ENCODE results near the gene FOXM1. TPM values are rescaled to one million over a fixed set of nuclear protein-coding genes. Genes with fewer than 3 reads are reported as not detected.

Gene FOXM1
- total and polyA plus RNA-seq, 2 of the 13 experiments (the other 11 are each of a cell fraction or from before 2014, with no cell fraction given) = 17.1 to 25.9 TPM

DNA sequence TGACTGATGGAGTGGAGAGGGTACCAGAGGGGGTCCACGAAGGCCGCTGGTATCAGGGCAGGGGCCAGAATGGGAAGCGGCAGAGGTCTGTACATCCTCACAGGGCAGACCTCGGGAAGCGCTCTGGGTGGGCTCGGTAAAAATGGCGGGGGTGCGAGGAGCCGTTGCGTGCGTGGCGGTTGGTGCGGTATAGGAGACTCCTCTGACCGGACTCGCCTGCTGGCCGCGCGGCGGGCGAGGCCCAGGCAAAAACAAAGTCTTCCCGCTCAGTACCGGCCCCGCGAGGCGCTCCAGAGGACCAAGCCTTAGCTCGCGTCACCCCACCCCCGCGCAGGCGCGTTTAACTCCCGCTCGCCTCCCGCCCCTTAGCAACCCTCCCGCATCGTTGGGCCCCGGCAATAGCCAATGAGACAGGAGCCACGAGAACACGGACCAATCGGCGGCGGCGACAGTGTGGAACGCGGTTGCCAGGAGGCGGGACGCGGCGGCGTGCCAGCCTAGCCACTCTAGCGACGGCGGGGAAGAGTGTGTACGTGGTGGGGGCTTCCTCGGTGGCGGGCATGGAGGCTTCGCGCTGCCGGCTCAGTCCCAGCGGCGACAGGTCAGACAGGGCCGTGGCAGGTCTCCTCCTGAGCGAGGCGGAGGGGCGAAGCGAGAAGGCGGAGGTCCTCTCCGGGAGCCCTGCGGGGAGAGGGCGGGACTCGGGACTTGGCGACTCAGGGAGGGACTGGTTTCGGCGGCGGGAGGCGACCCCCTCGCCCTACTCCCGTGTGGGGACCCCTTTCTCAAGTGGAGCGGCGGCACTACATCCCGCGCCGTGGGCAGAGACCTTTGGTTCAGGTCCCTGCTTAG, 13.6 kb upstream of the FOXM1 start, which contains the start of gene TULP3 (continued):
- TF ChIP-seq ZZZ3 (CRISPR knock-in tag; IDR thresholded peaks at IDR 0.05; ENCODE audit: borderline replicate concordance) = 0 out of 2 replicates have a peak, but pooled peaks have one; percentile 25
- TF ChIP-seq, protein P1, sequence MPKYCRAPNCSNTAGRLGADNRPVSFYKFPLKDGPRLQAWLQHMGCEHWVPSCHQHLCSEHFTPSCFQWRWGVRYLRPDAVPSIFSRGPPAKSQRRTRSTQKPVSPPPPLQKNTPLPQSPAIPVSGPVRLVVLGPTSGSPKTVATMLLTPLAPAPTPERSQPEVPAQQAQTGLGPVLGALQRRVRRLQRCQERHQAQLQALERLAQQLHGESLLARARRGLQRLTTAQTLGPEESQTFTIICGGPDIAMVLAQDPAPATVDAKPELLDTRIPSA (CRISPR knock-in tag; IDR thresholded peaks at IDR 0.05; ENCODE audit: borderline replicate concordance) = no peak
- no peak for TF ChIP-seq PRMT3 (CRISPR knock-in tag; IDR thresholded peaks at IDR 0.05; ENCODE audit: borderline replicate concordance, low read depth)
- TF ChIP-seq ZIK1 (CRISPR knock-in tag; IDR thresholded peaks at IDR 0.05; ENCODE audit: borderline replicate concordance, low read depth) = peak; percentile 93; the same call in 1 of the 2 replicates
- TF ChIP-seq, protein P2, sequence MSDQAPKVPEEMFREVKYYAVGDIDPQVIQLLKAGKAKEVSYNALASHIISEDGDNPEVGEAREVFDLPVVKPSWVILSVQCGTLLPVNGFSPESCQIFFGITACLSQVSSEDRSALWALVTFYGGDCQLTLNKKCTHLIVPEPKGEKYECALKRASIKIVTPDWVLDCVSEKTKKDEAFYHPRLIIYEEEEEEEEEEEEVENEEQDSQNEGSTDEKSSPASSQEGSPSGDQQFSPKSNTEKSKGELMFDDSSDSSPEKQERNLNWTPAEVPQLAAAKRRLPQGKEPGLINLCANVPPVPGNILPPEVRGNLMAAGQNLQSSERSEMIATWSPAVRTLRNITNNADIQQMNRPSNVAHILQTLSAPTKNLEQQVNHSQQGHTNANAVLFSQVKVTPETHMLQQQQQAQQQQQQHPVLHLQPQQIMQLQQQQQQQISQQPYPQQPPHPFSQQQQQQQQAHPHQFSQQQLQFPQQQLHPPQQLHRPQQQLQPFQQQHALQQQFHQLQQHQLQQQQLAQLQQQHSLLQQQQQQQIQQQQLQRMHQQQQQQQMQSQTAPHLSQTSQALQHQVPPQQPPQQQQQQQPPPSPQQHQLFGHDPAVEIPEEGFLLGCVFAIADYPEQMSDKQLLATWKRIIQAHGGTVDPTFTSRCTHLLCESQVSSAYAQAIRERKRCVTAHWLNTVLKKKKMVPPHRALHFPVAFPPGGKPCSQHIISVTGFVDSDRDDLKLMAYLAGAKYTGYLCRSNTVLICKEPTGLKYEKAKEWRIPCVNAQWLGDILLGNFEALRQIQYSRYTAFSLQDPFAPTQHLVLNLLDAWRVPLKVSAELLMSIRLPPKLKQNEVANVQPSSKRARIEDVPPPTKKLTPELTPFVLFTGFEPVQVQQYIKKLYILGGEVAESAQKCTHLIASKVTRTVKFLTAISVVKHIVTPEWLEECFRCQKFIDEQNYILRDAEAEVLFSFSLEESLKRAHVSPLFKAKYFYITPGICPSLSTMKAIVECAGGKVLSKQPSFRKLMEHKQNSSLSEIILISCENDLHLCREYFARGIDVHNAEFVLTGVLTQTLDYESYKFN (CRISPR knock-in tag; conservative IDR thresholded peaks at IDR 0.05) = peak; percentile 59
- TF ChIP-seq, protein P3, sequence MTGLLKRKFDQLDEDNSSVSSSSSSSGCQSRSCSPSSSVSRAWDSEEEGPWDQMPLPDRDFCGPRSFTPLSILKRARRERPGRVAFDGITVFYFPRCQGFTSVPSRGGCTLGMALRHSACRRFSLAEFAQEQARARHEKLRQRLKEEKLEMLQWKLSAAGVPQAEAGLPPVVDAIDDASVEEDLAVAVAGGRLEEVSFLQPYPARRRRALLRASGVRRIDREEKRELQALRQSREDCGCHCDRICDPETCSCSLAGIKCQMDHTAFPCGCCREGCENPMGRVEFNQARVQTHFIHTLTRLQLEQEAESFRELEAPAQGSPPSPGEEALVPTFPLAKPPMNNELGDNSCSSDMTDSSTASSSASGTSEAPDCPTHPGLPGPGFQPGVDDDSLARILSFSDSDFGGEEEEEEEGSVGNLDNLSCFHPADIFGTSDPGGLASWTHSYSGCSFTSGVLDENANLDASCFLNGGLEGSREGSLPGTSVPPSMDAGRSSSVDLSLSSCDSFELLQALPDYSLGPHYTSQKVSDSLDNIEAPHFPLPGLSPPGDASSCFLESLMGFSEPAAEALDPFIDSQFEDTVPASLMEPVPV (CRISPR knock-in tag; IDR thresholded peaks at IDR 0.05) = peak; percentile 82
- TF ChIP-seq ZNF331 (CRISPR knock-in tag; IDR thresholded peaks at IDR 0.05) = peak; percentile 61
- TF ChIP-seq ZKSCAN8 (CRISPR knock-in tag; IDR thresholded peaks at IDR 0.05; ENCODE audit: borderline replicate concordance) = no peak
- 0 out of 2 replicates have a peak, but pooled peaks have one; percentile 6 for TF ChIP-seq ZNF12 (CRISPR knock-in tag; IDR thresholded peaks at IDR 0.05)
- TF ChIP-seq SRSF9 (IDR thresholded peaks at IDR 0.05; ENCODE audit: borderline replicate concordance, insufficient read depth, low read depth, low read length, poor library complexity, severe bottlenecking) = no peak
- TF ChIP-seq DMAP1 (CRISPR knock-in tag; IDR thresholded peaks at IDR 0.05) = peak; percentile 59; the same call in 1 of the 2 replicates
- TF ChIP-seq SALL2 (CRISPR knock-in tag; IDR thresholded peaks at IDR 0.05) = 0 out of 2 replicates have a peak, but pooled peaks have one; percentile 4
- TF ChIP-seq RFX5 (IDR thresholded peaks at IDR 0.05; ENCODE audit: low read depth, low read length) = peak; percentile 86
- TF ChIP-seq, protein P4, sequence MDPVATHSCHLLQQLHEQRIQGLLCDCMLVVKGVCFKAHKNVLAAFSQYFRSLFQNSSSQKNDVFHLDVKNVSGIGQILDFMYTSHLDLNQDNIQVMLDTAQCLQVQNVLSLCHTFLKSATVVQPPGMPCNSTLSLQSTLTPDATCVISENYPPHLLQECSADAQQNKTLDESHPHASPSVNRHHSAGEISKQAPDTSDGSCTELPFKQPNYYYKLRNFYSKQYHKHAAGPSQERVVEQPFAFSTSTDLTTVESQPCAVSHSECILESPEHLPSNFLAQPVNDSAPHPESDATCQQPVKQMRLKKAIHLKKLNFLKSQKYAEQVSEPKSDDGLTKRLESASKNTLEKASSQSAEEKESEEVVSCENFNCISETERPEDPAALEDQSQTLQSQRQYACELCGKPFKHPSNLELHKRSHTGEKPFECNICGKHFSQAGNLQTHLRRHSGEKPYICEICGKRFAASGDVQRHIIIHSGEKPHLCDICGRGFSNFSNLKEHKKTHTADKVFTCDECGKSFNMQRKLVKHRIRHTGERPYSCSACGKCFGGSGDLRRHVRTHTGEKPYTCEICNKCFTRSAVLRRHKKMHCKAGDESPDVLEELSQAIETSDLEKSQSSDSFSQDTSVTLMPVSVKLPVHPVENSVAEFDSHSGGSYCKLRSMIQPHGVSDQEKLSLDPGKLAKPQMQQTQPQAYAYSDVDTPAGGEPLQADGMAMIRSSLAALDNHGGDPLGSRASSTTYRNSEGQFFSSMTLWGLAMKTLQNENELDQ (CRISPR knock-in tag; IDR thresholded peaks at IDR 0.05; ENCODE audit: borderline replicate concordance) = no peak
- TF ChIP-seq, protein P5, sequence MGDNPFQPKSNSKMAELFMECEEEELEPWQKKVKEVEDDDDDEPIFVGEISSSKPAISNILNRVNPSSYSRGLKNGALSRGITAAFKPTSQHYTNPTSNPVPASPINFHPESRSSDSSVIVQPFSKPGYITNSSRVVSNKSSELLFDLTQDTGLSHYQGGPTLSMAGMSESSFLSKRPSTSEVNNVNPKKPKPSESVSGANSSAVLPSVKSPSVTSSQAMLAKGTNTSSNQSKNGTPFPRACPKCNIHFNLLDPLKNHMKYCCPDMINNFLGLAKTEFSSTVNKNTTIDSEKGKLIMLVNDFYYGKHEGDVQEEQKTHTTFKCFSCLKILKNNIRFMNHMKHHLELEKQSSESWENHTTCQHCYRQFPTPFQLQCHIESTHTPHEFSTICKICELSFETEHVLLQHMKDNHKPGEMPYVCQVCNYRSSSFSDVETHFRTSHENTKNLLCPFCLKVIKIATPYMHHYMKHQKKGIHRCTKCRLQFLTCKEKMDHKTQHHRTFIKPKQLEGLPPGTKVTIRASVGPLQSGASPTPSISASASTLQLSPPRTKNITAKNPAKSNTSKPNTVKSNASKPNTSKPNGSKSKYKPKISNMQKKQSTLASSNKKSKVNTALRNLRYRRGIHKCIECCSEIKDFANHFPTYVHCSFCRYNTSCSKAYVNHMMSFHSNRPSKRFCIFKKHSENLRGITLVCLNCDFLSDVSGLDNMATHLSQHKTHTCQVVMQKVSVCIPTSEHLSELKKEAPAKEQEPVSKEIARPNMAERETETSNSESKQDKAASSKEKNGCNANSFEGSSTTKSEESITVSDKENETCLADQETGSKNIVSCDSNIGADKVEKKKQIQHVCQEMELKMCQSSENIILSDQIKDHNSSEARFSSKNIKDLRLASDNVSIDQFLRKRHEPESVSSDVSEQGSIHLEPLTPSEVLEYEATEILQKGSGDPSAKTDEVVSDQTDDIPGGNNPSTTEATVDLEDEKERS (CRISPR knock-in tag; IDR thresholded peaks at IDR 0.05) = peak; percentile 37; the same call in 1 of the 2 replicates
- peak; percentile 17 for TF ChIP-seq PITX1 (CRISPR knock-in tag; IDR thresholded peaks at IDR 0.05)
